ENCODE data around the gene HSPA12B. TPM values are rescaled to one million over a fixed set of nuclear protein-coding genes. Genes with fewer than 3 reads are reported as not detected.

The HSPA12B gene
- total and polyA plus RNA-seq, 4 donors = 0.25 to 21.2 (median 6.5) TPM

Other genes starting within 250 kb of the HSPA12B start
- not detected for gene GFRA4, start 69.3 kb upstream of the HSPA12B start, total RNA-seq
- not detected for gene GFRA4, start 69.3 kb upstream of the HSPA12B start, polyA plus RNA-seq
- 10 to 100 TPM; 39.8 to 96.8 TPM for gene ADAM33, start 50.7 kb upstream of the HSPA12B start, total RNA-seq
- gene ADAM33, start 50.7 kb upstream of the HSPA12B start, polyA plus RNA-seq = 100 to 1,000 TPM in 1 of 2 donors, 10 to 100 TPM in 1; 36.9 to 352 TPM
- 10 to 100 TPM; 16.8 to 55.8 TPM for gene SIGLEC1, start 20.1 kb upstream of the HSPA12B start, total RNA-seq
- gene SIGLEC1, start 20.1 kb upstream of the HSPA12B start, polyA plus RNA-seq = 1 to 10 TPM; 2.8 to 4.5 TPM
- gene ADISSP, start 35.1 kb downstream of the HSPA12B start, total RNA-seq = 10 to 100 TPM; 13.9 to 21.1 TPM
- gene ADISSP, start 35.1 kb downstream of the HSPA12B start, polyA plus RNA-seq = 10 to 100 TPM in 1 of 2 donors, 1 to 10 TPM in 1; 8.5 to 14.0 TPM
- gene SPEF1, start 48.8 kb downstream of the HSPA12B start, total RNA-seq = not detected
- gene SPEF1, start 48.8 kb downstream of the HSPA12B start, polyA plus RNA-seq = under 1 TPM in 1 of 2 donors, not detected in 1; 0.90 TPM
- gene CENPB, start 54.1 kb downstream of the HSPA12B start, total RNA-seq = 10 to 100 TPM; 79.7 to 89.4 TPM
- 10 to 100 TPM; 44.7 to 86.8 TPM for gene CENPB, start 54.1 kb downstream of the HSPA12B start, polyA plus RNA-seq
- gene CDC25B, start 63.6 kb downstream of the HSPA12B start, total RNA-seq = 10 to 100 TPM; 29.6 to 56.3 TPM
- gene CDC25B, start 63.6 kb downstream of the HSPA12B start, polyA plus RNA-seq = 10 to 100 TPM in 1 of 2 donors, 1 to 10 TPM in 1; 9.9 to 87.5 TPM
- gene AP5S1, start 87.9 kb downstream of the HSPA12B start, total RNA-seq = 10 to 100 TPM in 1 of 2 donors, 1 to 10 TPM in 1; 9.9 to 12.3 TPM
- 1 to 10 TPM; 4.4 to 5.9 TPM for gene AP5S1, start 87.9 kb downstream of the HSPA12B start, polyA plus RNA-seq
- 10 to 100 TPM; 33.4 to 36.1 TPM for gene MAVS, start 114.1 kb downstream of the HSPA12B start, total RNA-seq
- 10 to 100 TPM; 11.1 to 14.6 TPM for gene MAVS, start 114.1 kb downstream of the HSPA12B start, polyA plus RNA-seq
- gene PANK2, start 156.7 kb downstream of the HSPA12B start, total RNA-seq = 10 to 100 TPM; 45.7 to 53.2 TPM
- gene PANK2, start 156.7 kb downstream of the HSPA12B start, polyA plus RNA-seq = 10 to 100 TPM; 21.4 to 45.3 TPM